KOPT-K1 (cell line): Measurements from ENCODE around the gene GMFB.
"Not testable (repeated sequence)": the region's sequence is repeated elsewhere in the genome, so short reads cannot be mapped to it uniquely, and the experiment has no call there.

Experiments used
- H3K27ac ChIP-seq: fragments of 200-600 bp; sonication (generic); 2 replicates; pipeline ENCODE4 v1.5.1; 2016; ENCODE audit warnings: antibody characterized with exemption, mild to moderate bottlenecking, low read depth, low read length; ENCODE audit not compliant: poor library complexity, severe bottlenecking
- H3K36me3 ChIP-seq: fragments of 200-600 bp; sonication (generic); 2 replicates; pipeline ENCODE4 v1.5.1; 2017; ENCODE audit warnings: antibody characterized with exemption, mild to moderate bottlenecking, low read length, moderate library complexity; ENCODE audit not compliant: insufficient read depth
- H3K9me3 ChIP-seq: fragments of 200-600 bp; sonication (generic); 2 replicates; pipeline ENCODE4 v1.5.1; 2017; ENCODE audit warnings: antibody characterized with exemption, low read length, mild to moderate bottlenecking; ENCODE audit not compliant: insufficient read depth, poor library complexity, severe bottlenecking

The GMFB gene

GRCh38 chr14:54440037-54440436, 48.7 kb downstream of the GMFB start:
- Histone ChIP-seq H3K27ac (peak overlapping the region; percentile 83), H3K9me3 (no peaks in the 10 kb centered on the region), H3K36me3 (peaks cover 25% of the 10 kb centered on the region)

- Histone ChIP-seq H3K27ac (no peak overlapping the region), H3K9me3 (no peaks in the 10 kb centered on the region), H3K36me3 (peaks cover 37% of the 10 kb centered on the region)
Measured at GRCh38 chr14:54438703-54439102, 50.1 kb downstream of the GMFB start.

GRCh38 chr14:54437954-54438353, 50.8 kb downstream of the GMFB start:
- peaks cover 41% of the 10 kb centered on the region for H3K36me3 ChIP-seq
- not testable (repeated sequence) for H3K9me3 ChIP-seq, H3K27ac ChIP-seq

- Histone ChIP-seq H3K9me3 (no peaks in the 10 kb centered on the region), H3K27ac (no peak overlapping the region), H3K36me3 (peaks cover 64% of the 10 kb centered on the region)
Measured at GRCh38 chr14:54435500-54435981, 53.2 kb downstream of the GMFB start.

GRCh38 chr14:54428527-54428926, 60.3 kb downstream of the GMFB start:
- Histone ChIP-seq H3K36me3 (peaks cover 94% of the 10 kb centered on the region), H3K9me3 (no peaks in the 10 kb centered on the region)

GRCh38 chr14:54427871-54428270, 60.9 kb downstream of the GMFB start:
- Histone ChIP-seq H3K36me3 (peaks cover 97% of the 10 kb centered on the region), H3K9me3 (no peaks in the 10 kb centered on the region), H3K27ac (no peak overlapping the region)

More at GRCh38 chr14:54428527-54428926, 60.3 kb downstream of the GMFB start:
- H3K27ac ChIP-seq = no peak overlapping the region

- no peak overlapping the region for H3K27ac ChIP-seq
- no peaks in the 10 kb centered on the region for H3K9me3 ChIP-seq
- H3K36me3 ChIP-seq = peaks cover 98% of the 10 kb centered on the region
Measured at GRCh38 chr14:54425537-54426274, 63.1 kb downstream of the GMFB start.

GRCh38 chr14:54425068-54425467, 63.7 kb downstream of the GMFB start:
- H3K27ac ChIP-seq = no peak overlapping the region
- H3K9me3 ChIP-seq = no peaks in the 10 kb centered on the region
- peaks cover 98% of the 10 kb centered on the region for H3K36me3 ChIP-seq
